HL-60 (cell line): ENCODE results near the gene PCDH1.
A peak's percentile ranks its signal among the peaks of the same experiment; 100 is the strongest.

Experiments used
- DNase-seq, 2 experiments: peaks; one replicate each; pipeline ENCODE4 v3.0.0-alpha.2; 2010 to 2020; ENCODE audit warnings: low read depth in 1 of 2, low spot score in 1 of 2
- H3K27ac ChIP-seq: fragments of 250-450 bp; sonication (Bioruptor Pico); replicated peaks from 2 replicates; pipeline ENCODE4 v1.5.1; 2020; ENCODE audit warnings: mild to moderate bottlenecking, moderate library complexity
- H3K27me3 ChIP-seq: fragments of 250-450 bp; sonication (Bioruptor Pico); 2 replicates; pipeline ENCODE4 v1.5.1; 2021; ENCODE audit warnings: mild to moderate bottlenecking, moderate library complexity; ENCODE audit not compliant: insufficient read depth, poor library complexity, severe bottlenecking
- H3K4me3 ChIP-seq: replicated peaks from 2 replicates; pipeline ENCODE4 v1.5.1; 2011; ENCODE audit warnings: mild to moderate bottlenecking, control low read depth, low read length; ENCODE audit not compliant: insufficient read depth
- GABPA ChIP-seq: IDR thresholded peaks from 2 replicates; pipeline ENCODE4 v1.6.1; 2012; ENCODE audit warnings: low read depth
- POLR2AphosphoS5 ChIP-seq: IDR thresholded peaks from 2 replicates; pipeline ENCODE4 v1.6.1; 2012; ENCODE audit warnings: low read depth
- SPI1 ChIP-seq: IDR thresholded peaks from 2 replicates; pipeline ENCODE4 v1.6.1; 2012; ENCODE audit warnings: low read depth, mild to moderate bottlenecking, borderline replicate concordance
- TF ChIP-seq, protein P1 (sequence below): IDR thresholded peaks from 2 replicates; pipeline ENCODE4 v1.6.1; 2012; ENCODE audit warnings: low read depth; ENCODE audit not compliant: insufficient replicate concordance
- TF ChIP-seq, protein P2 (sequence below): IDR thresholded peaks from one replicate; pipeline ENCODE4 v1.5.1; 2011; ENCODE audit warnings: low read length, control low read depth, inconsistent platforms; ENCODE audit not compliant: insufficient read depth

The PCDH1 gene

DNA sequence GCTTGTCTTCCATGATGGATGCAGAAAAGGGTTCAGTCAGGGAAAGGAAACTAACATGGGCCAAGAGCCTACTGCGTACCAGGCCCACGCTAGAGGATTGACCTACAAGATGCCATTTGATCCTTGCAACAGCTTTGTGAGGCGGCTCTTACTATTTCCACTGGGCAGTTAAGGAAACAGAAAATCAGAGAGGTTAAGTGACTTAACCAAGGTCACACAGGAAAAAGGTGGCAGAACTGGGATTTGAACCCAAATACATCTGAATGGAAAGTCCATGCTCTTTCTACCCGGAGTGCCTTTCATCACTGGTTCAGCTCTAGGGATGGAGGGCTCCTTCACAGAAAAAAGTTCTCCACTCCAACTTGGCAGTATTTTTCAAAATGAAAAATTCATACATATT, 50.0 kb downstream of the PCDH1 start:
- Histone ChIP-seq H3K27me3 (no peaks in the 10 kb centered on the region), H3K4me3 (no peak overlapping the region), H3K27ac (no peak overlapping the region)
- DNase-seq, result no peak
- TF ChIP-seq GABPA (no peak), SPI1 (no peak), POLR2AphosphoS5 (no peak)
- TF ChIP-seq, protein P1, sequence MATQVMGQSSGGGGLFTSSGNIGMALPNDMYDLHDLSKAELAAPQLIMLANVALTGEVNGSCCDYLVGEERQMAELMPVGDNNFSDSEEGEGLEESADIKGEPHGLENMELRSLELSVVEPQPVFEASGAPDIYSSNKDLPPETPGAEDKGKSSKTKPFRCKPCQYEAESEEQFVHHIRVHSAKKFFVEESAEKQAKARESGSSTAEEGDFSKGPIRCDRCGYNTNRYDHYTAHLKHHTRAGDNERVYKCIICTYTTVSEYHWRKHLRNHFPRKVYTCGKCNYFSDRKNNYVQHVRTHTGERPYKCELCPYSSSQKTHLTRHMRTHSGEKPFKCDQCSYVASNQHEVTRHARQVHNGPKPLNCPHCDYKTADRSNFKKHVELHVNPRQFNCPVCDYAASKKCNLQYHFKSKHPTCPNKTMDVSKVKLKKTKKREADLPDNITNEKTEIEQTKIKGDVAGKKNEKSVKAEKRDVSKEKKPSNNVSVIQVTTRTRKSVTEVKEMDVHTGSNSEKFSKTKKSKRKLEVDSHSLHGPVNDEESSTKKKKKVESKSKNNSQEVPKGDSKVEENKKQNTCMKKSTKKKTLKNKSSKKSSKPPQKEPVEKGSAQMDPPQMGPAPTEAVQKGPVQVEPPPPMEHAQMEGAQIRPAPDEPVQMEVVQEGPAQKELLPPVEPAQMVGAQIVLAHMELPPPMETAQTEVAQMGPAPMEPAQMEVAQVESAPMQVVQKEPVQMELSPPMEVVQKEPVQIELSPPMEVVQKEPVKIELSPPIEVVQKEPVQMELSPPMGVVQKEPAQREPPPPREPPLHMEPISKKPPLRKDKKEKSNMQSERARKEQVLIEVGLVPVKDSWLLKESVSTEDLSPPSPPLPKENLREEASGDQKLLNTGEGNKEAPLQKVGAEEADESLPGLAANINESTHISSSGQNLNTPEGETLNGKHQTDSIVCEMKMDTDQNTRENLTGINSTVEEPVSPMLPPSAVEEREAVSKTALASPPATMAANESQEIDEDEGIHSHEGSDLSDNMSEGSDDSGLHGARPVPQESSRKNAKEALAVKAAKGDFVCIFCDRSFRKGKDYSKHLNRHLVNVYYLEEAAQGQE, result no peak
- TF ChIP-seq, protein P2, sequence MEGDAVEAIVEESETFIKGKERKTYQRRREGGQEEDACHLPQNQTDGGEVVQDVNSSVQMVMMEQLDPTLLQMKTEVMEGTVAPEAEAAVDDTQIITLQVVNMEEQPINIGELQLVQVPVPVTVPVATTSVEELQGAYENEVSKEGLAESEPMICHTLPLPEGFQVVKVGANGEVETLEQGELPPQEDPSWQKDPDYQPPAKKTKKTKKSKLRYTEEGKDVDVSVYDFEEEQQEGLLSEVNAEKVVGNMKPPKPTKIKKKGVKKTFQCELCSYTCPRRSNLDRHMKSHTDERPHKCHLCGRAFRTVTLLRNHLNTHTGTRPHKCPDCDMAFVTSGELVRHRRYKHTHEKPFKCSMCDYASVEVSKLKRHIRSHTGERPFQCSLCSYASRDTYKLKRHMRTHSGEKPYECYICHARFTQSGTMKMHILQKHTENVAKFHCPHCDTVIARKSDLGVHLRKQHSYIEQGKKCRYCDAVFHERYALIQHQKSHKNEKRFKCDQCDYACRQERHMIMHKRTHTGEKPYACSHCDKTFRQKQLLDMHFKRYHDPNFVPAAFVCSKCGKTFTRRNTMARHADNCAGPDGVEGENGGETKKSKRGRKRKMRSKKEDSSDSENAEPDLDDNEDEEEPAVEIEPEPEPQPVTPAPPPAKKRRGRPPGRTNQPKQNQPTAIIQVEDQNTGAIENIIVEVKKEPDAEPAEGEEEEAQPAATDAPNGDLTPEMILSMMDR, result no peak

DNA sequence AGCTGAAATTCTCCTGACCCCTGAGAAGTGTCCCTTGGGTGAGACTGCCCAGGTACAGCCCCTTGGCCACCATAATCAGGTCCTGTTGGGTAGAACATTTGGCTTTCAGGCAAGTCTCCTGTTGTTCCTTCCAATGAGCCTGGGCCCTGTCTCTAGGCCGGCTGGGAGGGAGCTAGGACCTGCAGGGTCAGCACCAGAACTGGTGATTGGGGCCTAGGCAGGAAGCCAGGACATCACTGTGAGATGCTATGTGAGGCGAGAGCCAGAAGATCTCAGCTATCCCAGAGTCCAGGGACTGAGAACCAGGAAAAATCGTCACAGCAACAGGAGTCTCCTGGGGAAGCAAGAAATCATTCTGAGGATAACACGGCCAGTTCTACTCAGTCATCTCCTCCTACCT, 51.5 kb downstream of the PCDH1 start:
- TF ChIP-seq SPI1 (no peak), POLR2AphosphoS5 (no peak), GABPA (no peak)
- TF ChIP-seq, protein P2, result no peak
- TF ChIP-seq, protein P1, result no peak
- no peak for DNase-seq
- Histone ChIP-seq H3K27me3 (no peaks in the 10 kb centered on the region), H3K4me3 (no peak overlapping the region), H3K27ac (no peak overlapping the region)

DNA sequence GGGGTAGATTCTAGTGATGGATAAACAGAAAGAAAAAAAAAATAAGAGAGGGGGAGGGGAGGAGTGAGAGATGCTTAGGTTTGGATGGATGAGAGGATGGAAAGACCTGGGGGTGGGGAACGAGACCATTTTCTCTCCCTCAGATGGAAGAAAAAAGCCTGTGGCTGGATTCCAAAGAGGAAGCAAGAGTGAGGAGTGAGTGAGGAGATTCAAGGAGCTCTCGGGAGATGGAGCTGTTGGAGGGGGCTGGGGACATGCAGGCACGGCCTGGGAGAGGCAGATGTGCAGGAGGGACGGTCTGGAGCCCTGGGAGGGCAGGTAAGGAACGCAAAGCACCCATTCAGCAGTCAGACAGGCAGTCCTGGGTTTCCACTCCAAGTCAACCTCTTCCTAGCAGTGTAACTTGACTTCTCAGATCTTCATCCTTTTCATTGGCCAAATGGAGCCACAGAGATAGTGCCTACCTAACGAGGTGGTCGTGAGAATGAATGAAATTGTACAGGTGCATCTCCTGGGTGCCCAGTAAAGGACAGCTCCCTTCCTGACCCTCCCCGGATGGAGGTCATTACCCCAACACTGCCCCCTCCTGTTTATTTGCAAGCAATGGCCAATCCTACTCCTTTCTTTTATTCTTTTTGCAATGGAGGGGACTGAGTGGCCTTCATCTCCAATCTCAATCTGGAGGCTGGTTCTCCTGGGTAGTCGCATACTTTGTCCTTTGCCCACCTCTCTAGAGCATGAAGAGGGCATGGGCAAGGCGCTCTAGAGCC, 52.2 kb downstream of the PCDH1 start:
- Histone ChIP-seq H3K27me3 (no peaks in the 10 kb centered on the region), H3K4me3 (no peak overlapping the region), H3K27ac (no peak overlapping the region)
- no peak for TF ChIP-seq POLR2AphosphoS5
- TF ChIP-seq, protein P1, result no peak
- TF ChIP-seq, protein P2, result peak; percentile 10
- no peak for TF ChIP-seq GABPA
- TF ChIP-seq SPI1, result no peak
- no peak for DNase-seq
